Measurements from ENCODE around the gene GCHFR. TPM values are rescaled to one million over a fixed set of nuclear protein-coding genes. Genes with fewer than 3 reads are reported as not detected.

Gene GCHFR
- total RNA-seq, 1 experiment from 2014 or later, result 59.2 TPM

DNA sequence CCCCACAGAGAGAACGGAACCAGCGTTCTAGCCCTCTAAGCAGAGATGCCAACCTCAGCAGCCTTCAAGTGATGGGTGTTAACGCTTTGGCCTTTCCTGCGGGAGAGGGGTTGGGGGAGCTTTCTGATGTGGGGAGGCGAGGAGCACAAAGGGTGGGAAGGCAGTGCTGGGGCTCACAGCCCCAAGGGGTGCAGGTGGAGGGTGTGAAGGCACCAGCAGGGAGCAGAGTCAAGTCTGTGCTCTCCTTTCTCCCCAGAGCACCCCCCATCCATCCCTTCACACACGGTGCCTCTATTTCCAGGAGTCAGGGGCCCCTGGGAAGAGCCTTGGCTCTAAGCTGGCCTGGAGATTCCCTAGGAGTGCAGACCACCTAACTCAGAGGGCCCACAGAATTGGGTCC, 10.0 kb downstream of the GCHFR start:
- no peak overlapping the region for H3K4me3 Mint-ChIP-seq (ENCODE audit: unreplicated experiment)
- no peak overlapping the region for H3K4me3 ChIP-seq (ENCODE audit: low read depth, low read length)
- no peak overlapping the region for H3K27ac Mint-ChIP-seq (ENCODE audit: unreplicated experiment)
- TF ChIP-seq CTCF (IDR thresholded peaks at IDR 0.05; ENCODE audit: insufficient read depth in 1 of 2, low read depth in 1 of 2, low read length in 1 of 2, severe bottlenecking in 1 of 2, unreplicated experiment in 1 of 2), result no peak
- intact Hi-C loops (cut with micrococcal nuclease; ENCODE audit: unreplicated experiment), result no loop called here
- H3K9me3 Mint-ChIP-seq (ENCODE audit: unreplicated experiment), result no peaks in the 10 kb centered on the region
- no peaks in the 10 kb centered on the region for H3K4me1 Mint-ChIP-seq (ENCODE audit: low read depth, unreplicated experiment)
- no peaks in the 10 kb centered on the region for H3K4me1 ChIP-seq
- H3K9me3 ChIP-seq, result no peaks in the 10 kb centered on the region
- H3K36me3 ChIP-seq (ENCODE audit: control insufficient read depth, insufficient read depth, low read length), result peaks cover 1% of the 10 kb centered on the region; the same call in 1 of the 2 replicates
- ChIA-PET POLR2A (no interaction called here), CTCF (interaction anchor here (1.9 kb wide), 1 partner anchor 9 kb away, joined by 5 read pairs; no protein-coding TSS in a partner anchor)
- DNase-seq, result no peak
- no peaks in the 10 kb centered on the region for H3K27me3 ChIP-seq (replicated peaks; ENCODE audit: control insufficient read depth, insufficient read depth, low read length)
- no TSS peak for BruUV-seq (replicated peaks)
- peaks cover 36% of the 10 kb centered on the region for H3K36me3 Mint-ChIP-seq (ENCODE audit: insufficient read depth, unreplicated experiment)
- no peaks in the 10 kb centered on the region for H3K27me3 Mint-ChIP-seq (ENCODE audit: insufficient read depth, unreplicated experiment)

DNA sequence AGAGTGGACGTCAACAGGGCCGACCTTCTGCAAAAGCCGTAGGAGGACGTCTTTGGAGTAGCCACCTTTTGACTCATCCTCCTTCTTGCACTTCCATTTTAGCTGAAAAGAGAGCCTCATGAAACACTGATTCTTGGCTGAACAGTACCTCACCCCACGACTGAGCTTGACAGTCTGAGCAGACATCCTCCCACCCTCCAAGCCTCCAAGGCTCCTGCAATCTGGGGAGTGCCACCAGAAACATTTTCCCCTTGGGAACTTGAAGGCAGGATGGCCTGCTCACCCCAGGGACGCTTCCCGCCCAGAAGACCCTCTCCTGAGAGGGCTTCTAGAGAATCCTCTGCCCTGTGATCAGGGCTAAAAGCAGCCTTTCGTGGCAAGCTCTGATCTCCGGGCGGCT, 11.1 kb downstream of the GCHFR start:
- BruUV-seq (replicated peaks), result no TSS peak
- H3K9me3 Mint-ChIP-seq (ENCODE audit: unreplicated experiment), result no peaks in the 10 kb centered on the region
- no peak for DNase-seq
- Histone ChIP-seq H3K4me1 (no peaks in the 10 kb centered on the region), H3K4me3 (ENCODE audit: low read depth, low read length) (no peak overlapping the region), H3K27me3 (replicated peaks; ENCODE audit: control insufficient read depth, insufficient read depth, low read length) (no peaks in the 10 kb centered on the region), H3K9me3 (no peaks in the 10 kb centered on the region), H3K36me3 (ENCODE audit: control insufficient read depth, insufficient read depth, low read length) (no peaks in the 10 kb centered on the region)
- no peak overlapping the region for H3K4me3 Mint-ChIP-seq (ENCODE audit: unreplicated experiment)
- no peaks in the 10 kb centered on the region for H3K4me1 Mint-ChIP-seq (ENCODE audit: low read depth, unreplicated experiment)
- H3K36me3 Mint-ChIP-seq (ENCODE audit: insufficient read depth, unreplicated experiment), result peaks cover 31% of the 10 kb centered on the region
- no peak for TF ChIP-seq CTCF (IDR thresholded peaks at IDR 0.05; ENCODE audit: insufficient read depth in 1 of 2, low read depth in 1 of 2, low read length in 1 of 2, severe bottlenecking in 1 of 2, unreplicated experiment in 1 of 2)
- POLR2A ChIA-PET, result no interaction called here
- CTCF ChIA-PET, result interaction anchor here (1.3 kb wide), 1 partner anchor 11 kb away, joined by 3 read pairs; the partner anchor contains the start of gene GCHFR
- intact Hi-C loops (cut with micrococcal nuclease; ENCODE audit: unreplicated experiment), result no loop called here
- no peaks in the 10 kb centered on the region for H3K27me3 Mint-ChIP-seq (ENCODE audit: insufficient read depth, unreplicated experiment)
- H3K27ac Mint-ChIP-seq (ENCODE audit: unreplicated experiment), result no peak overlapping the region

DNA sequence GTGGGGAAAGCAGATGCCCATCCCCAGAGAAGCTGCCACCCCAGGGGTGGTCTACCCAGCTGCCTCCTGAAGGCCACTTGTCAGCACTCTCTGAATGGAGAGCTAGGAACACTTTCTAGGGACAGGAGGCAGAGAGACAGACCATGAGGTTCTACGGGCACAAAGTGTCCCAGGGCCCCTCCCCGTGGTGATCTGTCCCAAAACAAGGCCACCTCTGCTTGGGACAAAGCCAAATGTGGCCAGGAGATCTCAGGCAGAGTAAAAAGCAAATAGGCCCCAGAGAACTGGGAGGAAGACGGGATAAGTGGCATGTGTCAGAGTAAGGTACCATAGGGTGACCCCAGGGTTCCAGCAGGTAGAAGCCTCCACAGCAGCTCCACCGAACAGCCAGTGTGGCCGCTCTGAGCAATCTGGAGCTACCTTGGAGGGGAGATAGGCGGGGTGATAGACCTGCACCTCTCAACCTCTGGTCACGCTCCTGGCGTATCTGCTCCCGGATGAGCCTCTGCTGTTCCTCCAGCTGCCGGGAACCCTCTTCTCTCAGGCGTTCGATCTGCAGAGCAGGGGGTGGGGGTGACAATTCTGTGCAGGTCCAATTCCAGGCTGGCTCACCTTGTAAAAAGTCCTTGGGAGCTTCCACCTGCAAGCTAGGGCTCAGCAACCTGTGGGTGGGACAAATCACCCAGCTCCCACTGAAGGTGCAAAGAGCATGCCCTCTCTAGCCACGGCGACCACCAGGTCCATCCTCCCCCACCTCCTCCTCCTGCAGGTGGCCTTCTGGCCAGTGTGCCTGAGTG, 12.1 kb downstream of the GCHFR start:
- Mint-ChIP-seq H3K27ac (ENCODE audit: unreplicated experiment) (no peak overlapping the region), H3K9me3 (ENCODE audit: unreplicated experiment) (no peaks in the 10 kb centered on the region), H3K4me1 (ENCODE audit: low read depth, unreplicated experiment) (no peaks in the 10 kb centered on the region), H3K4me3 (ENCODE audit: unreplicated experiment) (no peak overlapping the region), H3K27me3 (ENCODE audit: insufficient read depth, unreplicated experiment) (no peaks in the 10 kb centered on the region), H3K36me3 (ENCODE audit: insufficient read depth, unreplicated experiment) (peaks cover 27% of the 10 kb centered on the region)
- ChIA-PET POLR2A (no interaction called here), CTCF (interaction anchor here (0.6 to 1.3 kb wide), 2 partner anchors 12 to 186 kb away, joined by 3 to 4 read pairs; partner anchors contain the start of gene GCHFR)
- BruUV-seq (replicated peaks), result no TSS peak
- DNase-seq, result no peak
- H3K4me1 ChIP-seq, result no peaks in the 10 kb centered on the region
- no peaks in the 10 kb centered on the region for H3K36me3 ChIP-seq (ENCODE audit: control insufficient read depth, insufficient read depth, low read length)
- TF ChIP-seq CTCF (IDR thresholded peaks at IDR 0.05; ENCODE audit: insufficient read depth in 1 of 2, low read depth in 1 of 2, low read length in 1 of 2, severe bottlenecking in 1 of 2, unreplicated experiment in 1 of 2), result no peak
- H3K4me3 ChIP-seq (ENCODE audit: low read depth, low read length), result no peak overlapping the region
- intact Hi-C loops (cut with micrococcal nuclease; ENCODE audit: unreplicated experiment), result no loop called here
- no peaks in the 10 kb centered on the region for H3K9me3 ChIP-seq
- no peaks in the 10 kb centered on the region for H3K27me3 ChIP-seq (replicated peaks; ENCODE audit: control insufficient read depth, insufficient read depth, low read length)

All from Caco-2 (cell line).